HG02763 (cell line): ENCODE data around the gene ERMAP.
"Not testable (repeated sequence)": the region's sequence is repeated elsewhere in the genome, so short reads cannot be mapped to it uniquely, and the experiment has no call there.

Source experiments
- ATAC-seq: cut with Tn5 transposase; IDR thresholded peaks from one replicate; pipeline ENCODE4 v1.9.1; 2021; ENCODE audit warnings: mild to moderate bottlenecking, moderate library complexity; ENCODE audit not compliant: unreplicated experiment

The ERMAP gene

DNA sequence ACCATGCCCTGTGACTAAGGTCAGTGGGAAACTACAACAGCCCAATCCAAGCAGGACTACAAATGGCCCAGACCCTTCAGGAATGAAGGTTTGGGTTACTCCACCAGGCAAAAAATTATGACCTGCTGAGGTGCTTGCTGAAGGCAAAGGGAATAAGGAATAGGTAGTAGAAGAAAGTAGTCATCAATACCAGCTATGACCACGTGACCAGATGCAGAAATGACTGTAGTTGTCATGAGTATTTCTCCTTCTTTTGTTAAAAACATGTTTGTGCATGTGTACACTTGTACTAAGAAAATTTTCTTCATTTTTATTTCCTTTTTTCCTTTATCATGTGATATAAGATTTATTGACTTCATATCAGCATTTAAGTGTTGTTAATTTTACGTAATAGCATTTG lies 52.3 kb downstream of the ERMAP start:
- ATAC-seq: not testable (repeated sequence)

- ATAC-seq: not testable (repeated sequence)
Measured at GRCh38 chr1:42869751-42870150, 52.8 kb downstream of the ERMAP start.

DNA sequence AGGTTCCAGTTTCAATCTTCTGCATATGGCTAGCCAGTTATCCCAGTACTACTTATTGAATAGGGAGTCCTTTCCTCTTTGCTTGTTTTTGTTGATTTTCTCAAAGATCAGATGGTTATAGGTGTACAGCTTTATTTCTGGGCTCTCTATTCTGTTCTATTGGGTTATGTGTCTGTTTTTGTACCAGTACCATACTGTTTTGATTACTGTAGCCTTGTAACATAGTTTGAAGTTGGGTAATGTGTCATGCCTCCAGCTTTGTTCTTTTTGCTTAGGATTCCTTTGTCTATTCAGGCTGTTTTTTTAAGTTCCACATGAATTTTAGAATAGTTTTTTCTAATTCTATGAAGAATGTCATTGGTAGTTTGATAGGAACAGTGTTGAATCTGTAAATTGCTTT lies 56.2 kb downstream of the ERMAP start:
- not testable (repeated sequence) for ATAC-seq

GRCh38 chr1:42873670-42874069 lies 56.7 kb downstream of the ERMAP start:
- no peak for ATAC-seq

GRCh38 chr1:42876009-42876408 lies 59.1 kb downstream of the ERMAP start:
- ATAC-seq: no peak

- ATAC-seq: no peak
Measured at GRCh38 chr1:42877380-42877779, 60.5 kb downstream of the ERMAP start.

- no peak for ATAC-seq
Measured at GRCh38 chr1:42880384-42880783, 63.5 kb downstream of the ERMAP start.

DNA sequence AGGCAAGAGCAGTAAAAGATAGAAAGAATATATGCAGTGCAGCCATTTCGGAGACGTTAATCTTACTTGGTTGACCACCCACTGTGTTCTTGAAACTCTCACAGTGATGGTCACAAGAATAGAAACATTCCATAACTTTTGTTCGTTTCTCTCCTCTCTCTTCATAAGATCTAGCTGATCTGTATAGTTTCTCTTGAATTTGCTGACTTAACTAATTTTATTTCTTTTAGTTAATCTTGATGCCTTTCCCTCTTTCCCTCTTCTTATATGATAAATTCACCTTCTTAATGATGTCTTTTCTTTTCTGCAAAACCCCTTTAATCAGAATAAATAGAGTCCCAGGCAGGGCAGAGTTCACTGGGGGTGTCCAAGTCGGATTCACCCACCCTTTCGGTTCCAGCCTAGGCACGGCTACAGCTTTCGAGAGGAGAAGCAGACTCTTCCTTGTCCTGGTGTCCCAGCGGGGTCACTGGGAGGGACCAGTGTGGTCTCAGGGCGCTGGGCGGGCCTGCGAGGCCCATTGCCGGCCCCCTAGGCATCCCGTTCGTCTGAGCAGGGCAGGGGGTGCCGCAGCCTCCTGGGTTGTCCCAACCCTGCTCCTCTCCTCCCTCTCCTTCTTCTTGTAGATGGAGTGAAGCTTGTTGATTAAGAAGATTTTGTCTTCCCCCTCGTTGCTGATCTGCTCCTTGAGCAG lies 69.3 kb downstream of the ERMAP start:
- no peak for ATAC-seq

- no peak for ATAC-seq
Measured at GRCh38 chr1:42886800-42887199, 69.9 kb downstream of the ERMAP start.

DNA sequence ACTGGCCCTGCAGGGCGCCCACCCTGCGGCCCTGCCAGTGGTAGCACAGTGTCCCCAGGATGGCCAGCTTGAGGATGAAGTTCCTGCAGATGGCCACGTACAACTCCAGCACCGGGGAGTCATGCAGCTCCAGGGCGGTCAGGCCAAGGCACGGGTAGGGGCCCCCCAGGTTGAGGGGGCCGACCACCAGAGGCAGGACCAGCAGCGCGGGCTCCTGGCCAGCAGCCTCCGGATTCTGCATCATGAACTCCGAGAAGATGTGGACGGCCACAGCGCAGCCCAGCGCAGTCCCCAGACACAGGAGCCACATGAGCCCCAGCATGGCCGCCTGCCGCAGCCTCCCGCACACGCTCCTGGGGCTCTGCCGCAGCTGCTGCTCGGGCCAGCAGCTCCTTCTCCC lies 70.4 kb downstream of the ERMAP start:
- ATAC-seq: no peak

DNA sequence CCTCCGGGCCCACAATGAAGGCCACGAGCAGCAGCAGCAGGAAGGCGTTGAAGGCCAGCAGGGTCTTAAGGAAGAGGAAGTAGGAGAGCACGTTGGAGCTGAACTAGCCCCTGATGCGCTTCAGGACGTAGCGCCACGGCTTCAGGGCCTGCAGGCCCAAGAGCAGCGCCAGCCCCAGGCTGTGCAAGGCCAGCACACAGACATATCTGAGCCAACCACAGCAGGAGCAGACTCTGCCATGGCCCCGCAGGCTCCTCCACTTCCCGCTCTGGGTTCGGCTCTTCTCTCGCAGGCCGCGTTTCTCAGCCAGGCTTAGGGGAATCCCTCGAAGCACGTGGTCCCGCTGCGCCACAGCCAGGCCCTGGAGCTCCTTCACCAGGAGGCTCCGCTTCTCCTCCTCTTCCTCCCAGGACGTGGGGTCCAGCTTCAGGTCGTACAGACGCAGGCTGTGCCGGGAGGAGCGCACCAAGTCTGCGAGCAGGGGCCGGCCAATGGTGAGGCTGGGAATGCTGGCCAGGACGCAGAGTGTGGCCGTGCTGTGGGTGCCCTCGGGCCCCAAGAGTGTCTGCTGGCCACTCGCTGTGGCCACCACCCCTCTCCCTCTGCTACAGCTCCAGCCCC lies 71.2 kb downstream of the ERMAP start:
- ATAC-seq: no peak

- no peak for ATAC-seq
Measured at GRCh38 chr1:42889264-42889663, 72.3 kb downstream of the ERMAP start.

- no peak for ATAC-seq
Measured at GRCh38 chr1:42891465-42892138, 74.7 kb downstream of the ERMAP start.
